ENCODE measurements around the gene FTH1. TPM values are rescaled to one million over a fixed set of nuclear protein-coding genes. Genes with fewer than 3 reads are reported as not detected.

Gene FTH1
- polyA plus RNA-seq, 1 donor from 2014 or later: 597 TPM

DNA sequence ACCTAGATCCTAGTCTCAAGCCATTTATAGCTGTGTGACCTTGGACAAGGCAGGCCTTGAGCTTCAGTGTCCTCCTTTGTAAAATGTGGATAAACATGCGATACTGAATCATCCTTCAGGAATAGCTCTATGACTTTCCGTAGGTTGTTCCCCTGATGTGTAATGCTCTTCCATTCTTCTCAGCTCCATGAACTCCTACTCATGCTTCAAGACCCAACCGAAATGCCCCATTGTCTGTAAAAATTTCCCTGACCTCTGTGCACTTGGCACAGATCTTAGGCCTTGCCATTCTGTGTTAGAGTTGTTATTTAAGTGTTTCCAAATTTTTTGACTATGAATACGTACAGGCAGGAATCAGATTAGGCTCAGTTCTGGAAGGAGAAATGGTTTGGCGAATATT, 20.5 kb downstream of the FTH1 start:
- Histone ChIP-seq H3K27me3 (ENCODE audit: insufficient read depth, low read depth, low read length) (no peaks in the 10 kb centered on the region), H3K4me3 (ENCODE audit: low read length) (no peak overlapping the region), H4K20me1 (ENCODE audit: insufficient read depth) (no peaks in the 10 kb centered on the region), H3K9me3 (ENCODE audit: low read length) (no peaks in the 10 kb centered on the region), H3K9me2 (ENCODE audit: insufficient read depth, low read length) (no peaks in the 10 kb centered on the region), H3K36me3 (ENCODE audit: insufficient read depth, low read length) (no peaks in the 10 kb centered on the region), H3F3A (ENCODE audit: insufficient read depth, low read length, poor library complexity, severe bottlenecking) (no peaks in the 10 kb centered on the region), H3K27ac (ENCODE audit: low read length) (no peak overlapping the region), H2AFZ (ENCODE audit: low read depth, low read length) (no peak overlapping the region), H3K79me2 (replicated peaks; ENCODE audit: insufficient read depth, low read length) (no peaks in the 10 kb centered on the region), H3K9ac (ENCODE audit: low read length) (no peak overlapping the region), H3K4me2 (ENCODE audit: low read length) (no peak overlapping the region)
- TF ChIP-seq TAF1 (IDR thresholded peaks at IDR 0.05; ENCODE audit: low read depth) (no peak), EZH2 (IDR thresholded peaks at IDR 0.05; ENCODE audit: borderline replicate concordance, insufficient read depth, low read length, poor library complexity, severe bottlenecking) (no peak)
- TF ChIP-seq, protein P1, sequence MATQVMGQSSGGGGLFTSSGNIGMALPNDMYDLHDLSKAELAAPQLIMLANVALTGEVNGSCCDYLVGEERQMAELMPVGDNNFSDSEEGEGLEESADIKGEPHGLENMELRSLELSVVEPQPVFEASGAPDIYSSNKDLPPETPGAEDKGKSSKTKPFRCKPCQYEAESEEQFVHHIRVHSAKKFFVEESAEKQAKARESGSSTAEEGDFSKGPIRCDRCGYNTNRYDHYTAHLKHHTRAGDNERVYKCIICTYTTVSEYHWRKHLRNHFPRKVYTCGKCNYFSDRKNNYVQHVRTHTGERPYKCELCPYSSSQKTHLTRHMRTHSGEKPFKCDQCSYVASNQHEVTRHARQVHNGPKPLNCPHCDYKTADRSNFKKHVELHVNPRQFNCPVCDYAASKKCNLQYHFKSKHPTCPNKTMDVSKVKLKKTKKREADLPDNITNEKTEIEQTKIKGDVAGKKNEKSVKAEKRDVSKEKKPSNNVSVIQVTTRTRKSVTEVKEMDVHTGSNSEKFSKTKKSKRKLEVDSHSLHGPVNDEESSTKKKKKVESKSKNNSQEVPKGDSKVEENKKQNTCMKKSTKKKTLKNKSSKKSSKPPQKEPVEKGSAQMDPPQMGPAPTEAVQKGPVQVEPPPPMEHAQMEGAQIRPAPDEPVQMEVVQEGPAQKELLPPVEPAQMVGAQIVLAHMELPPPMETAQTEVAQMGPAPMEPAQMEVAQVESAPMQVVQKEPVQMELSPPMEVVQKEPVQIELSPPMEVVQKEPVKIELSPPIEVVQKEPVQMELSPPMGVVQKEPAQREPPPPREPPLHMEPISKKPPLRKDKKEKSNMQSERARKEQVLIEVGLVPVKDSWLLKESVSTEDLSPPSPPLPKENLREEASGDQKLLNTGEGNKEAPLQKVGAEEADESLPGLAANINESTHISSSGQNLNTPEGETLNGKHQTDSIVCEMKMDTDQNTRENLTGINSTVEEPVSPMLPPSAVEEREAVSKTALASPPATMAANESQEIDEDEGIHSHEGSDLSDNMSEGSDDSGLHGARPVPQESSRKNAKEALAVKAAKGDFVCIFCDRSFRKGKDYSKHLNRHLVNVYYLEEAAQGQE (IDR thresholded peaks at IDR 0.05; ENCODE audit: borderline replicate concordance): no peak

DNA sequence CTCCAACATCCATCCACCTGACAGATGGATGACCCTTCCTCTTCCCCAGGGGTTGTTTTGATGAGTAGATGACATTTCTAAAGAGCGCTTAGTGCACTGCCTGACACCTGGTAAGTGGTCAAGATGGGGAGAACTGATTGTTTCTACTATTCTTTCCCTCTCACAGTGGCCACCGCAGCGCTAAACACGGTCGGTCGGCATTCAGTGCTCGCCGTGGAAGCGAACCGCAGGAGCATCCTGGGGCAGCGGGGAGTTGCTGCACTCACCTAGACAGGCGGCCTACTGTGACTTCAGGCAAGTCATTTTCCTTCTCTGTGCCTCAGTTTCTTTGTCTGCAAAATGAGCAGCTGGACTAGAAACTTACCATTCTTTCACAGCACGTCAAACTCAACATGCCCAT, 22.2 kb downstream of the FTH1 start:
- Histone ChIP-seq H4K20me1 (ENCODE audit: insufficient read depth) (no peaks in the 10 kb centered on the region), H3K27ac (ENCODE audit: low read length) (no peak overlapping the region), H3K27me3 (ENCODE audit: insufficient read depth, low read depth, low read length) (no peaks in the 10 kb centered on the region), H2AFZ (ENCODE audit: low read depth, low read length) (no peak overlapping the region), H3K36me3 (ENCODE audit: insufficient read depth, low read length) (no peaks in the 10 kb centered on the region), H3K4me2 (ENCODE audit: low read length) (no peak overlapping the region), H3K9ac (ENCODE audit: low read length) (no peak overlapping the region), H3F3A (ENCODE audit: insufficient read depth, low read length, poor library complexity, severe bottlenecking) (no peaks in the 10 kb centered on the region), H3K79me2 (replicated peaks; ENCODE audit: insufficient read depth, low read length) (no peaks in the 10 kb centered on the region), H3K9me3 (ENCODE audit: low read length) (no peaks in the 10 kb centered on the region), H3K4me3 (ENCODE audit: low read length) (no peak overlapping the region), H3K9me2 (ENCODE audit: insufficient read depth, low read length) (no peaks in the 10 kb centered on the region)
- TF ChIP-seq SMC3 (conservative IDR thresholded peaks at IDR 0.05; ENCODE audit: poor library complexity) (no peak), POLR2AphosphoS5 (IDR thresholded peaks at IDR 0.05) (no peak), TAF1 (IDR thresholded peaks at IDR 0.05; ENCODE audit: low read depth) (no peak), EZH2 (IDR thresholded peaks at IDR 0.05; ENCODE audit: borderline replicate concordance, insufficient read depth, low read length, poor library complexity, severe bottlenecking) (no peak), RAD21 (conservative IDR thresholded peaks at IDR 0.05) (no peak), EP300 (conservative IDR thresholded peaks at IDR 0.05; ENCODE audit: poor library complexity, severe bottlenecking) (no peak), MXI1 (conservative IDR thresholded peaks at IDR 0.05; ENCODE audit: poor library complexity, severe bottlenecking) (no peak)
- TF ChIP-seq, protein P1 (IDR thresholded peaks at IDR 0.05; ENCODE audit: borderline replicate concordance): no peak
- TF ChIP-seq, protein P2, sequence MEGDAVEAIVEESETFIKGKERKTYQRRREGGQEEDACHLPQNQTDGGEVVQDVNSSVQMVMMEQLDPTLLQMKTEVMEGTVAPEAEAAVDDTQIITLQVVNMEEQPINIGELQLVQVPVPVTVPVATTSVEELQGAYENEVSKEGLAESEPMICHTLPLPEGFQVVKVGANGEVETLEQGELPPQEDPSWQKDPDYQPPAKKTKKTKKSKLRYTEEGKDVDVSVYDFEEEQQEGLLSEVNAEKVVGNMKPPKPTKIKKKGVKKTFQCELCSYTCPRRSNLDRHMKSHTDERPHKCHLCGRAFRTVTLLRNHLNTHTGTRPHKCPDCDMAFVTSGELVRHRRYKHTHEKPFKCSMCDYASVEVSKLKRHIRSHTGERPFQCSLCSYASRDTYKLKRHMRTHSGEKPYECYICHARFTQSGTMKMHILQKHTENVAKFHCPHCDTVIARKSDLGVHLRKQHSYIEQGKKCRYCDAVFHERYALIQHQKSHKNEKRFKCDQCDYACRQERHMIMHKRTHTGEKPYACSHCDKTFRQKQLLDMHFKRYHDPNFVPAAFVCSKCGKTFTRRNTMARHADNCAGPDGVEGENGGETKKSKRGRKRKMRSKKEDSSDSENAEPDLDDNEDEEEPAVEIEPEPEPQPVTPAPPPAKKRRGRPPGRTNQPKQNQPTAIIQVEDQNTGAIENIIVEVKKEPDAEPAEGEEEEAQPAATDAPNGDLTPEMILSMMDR (IDR thresholded peaks at IDR 0.05; ENCODE audit: poor library complexity, severe bottlenecking): no peak
